Activated CD8-positive, alpha-beta T cell treated with anti-CD3 and anti-CD28 coated beads for 36 hours (primary cell): Measurements from ENCODE around the gene AXIN2. TPM values are rescaled to one million over a fixed set of nuclear protein-coding genes. Genes with fewer than 3 reads are reported as not detected.

Experiments used
- ATAC-seq: fragments of 200-7000 bp; cut with Tn5 transposase; one replicate; pipeline ENCODE4 v1.10.0; 2021; ENCODE audit warnings: mild to moderate bottlenecking, moderate library complexity
- CTCF ChIA-PET: fragments of 350-600 bp; sonication (Branson Sonifier 250); formaldehyde crosslinking; loops from one replicate; lab custom pipeline; 2021; ENCODE audit warnings: antibody characterized with exemption; lab: Charles Lee
- POLR2A ChIA-PET: fragments of 350-600 bp; sonication (Branson Sonifier 250); formaldehyde crosslinking; loops from one replicate; lab custom pipeline; 2021; ENCODE audit warnings: antibody characterized with exemption; lab: Charles Lee
- DNase-seq: peaks from one replicate; pipeline ENCODE4 v3.0.0-alpha.2; 2020
- H3K27ac Mint-ChIP-seq: one replicate; pipeline ENCODE4 v1.8.0; 2021; ENCODE audit warnings: mild to moderate bottlenecking, mixed read lengths
- H3K27me3 Mint-ChIP-seq: one replicate; pipeline ENCODE4 v1.8.0; 2021; ENCODE audit warnings: mixed read lengths
- H3K36me3 Mint-ChIP-seq: one replicate; pipeline ENCODE4 v1.8.0; 2021; ENCODE audit warnings: low read depth, mixed read lengths
- H3K4me1 Mint-ChIP-seq: one replicate; pipeline ENCODE4 v1.8.0; 2021; ENCODE audit warnings: low read depth, mixed read lengths
- H3K4me3 Mint-ChIP-seq: one replicate; pipeline ENCODE4 v1.8.0; 2021; ENCODE audit warnings: mild to moderate bottlenecking, moderate library complexity, mixed read lengths
- H3K9me3 Mint-ChIP-seq: one replicate; pipeline ENCODE4 v1.8.0; 2021; ENCODE audit warnings: mixed read lengths
- intact Hi-C: fragments of 100-400 bp; cut with micrococcal nuclease; formaldehyde crosslinking; loops from one replicate; pipeline ENCODE4 v1.10.0; 2022
- total RNA-seq, 2 experiments: library from RNA; stranded (reverse); gene quantifications; one replicate each; pipeline ENCODE4 v1.2.3, GENCODE V29; 2021
- TF ChIP-seq, protein P1 (sequence below): fragments of 200-600 bp; IDR thresholded peaks from one replicate; pipeline ENCODE4 v1.8.0; 2022; ENCODE audit warnings: antibody characterized with exemption, mild to moderate bottlenecking

The AXIN2 gene
- total RNA-seq, 2 experiments from 2014 or later: 0.69 to 1.0 TPM

DNA sequence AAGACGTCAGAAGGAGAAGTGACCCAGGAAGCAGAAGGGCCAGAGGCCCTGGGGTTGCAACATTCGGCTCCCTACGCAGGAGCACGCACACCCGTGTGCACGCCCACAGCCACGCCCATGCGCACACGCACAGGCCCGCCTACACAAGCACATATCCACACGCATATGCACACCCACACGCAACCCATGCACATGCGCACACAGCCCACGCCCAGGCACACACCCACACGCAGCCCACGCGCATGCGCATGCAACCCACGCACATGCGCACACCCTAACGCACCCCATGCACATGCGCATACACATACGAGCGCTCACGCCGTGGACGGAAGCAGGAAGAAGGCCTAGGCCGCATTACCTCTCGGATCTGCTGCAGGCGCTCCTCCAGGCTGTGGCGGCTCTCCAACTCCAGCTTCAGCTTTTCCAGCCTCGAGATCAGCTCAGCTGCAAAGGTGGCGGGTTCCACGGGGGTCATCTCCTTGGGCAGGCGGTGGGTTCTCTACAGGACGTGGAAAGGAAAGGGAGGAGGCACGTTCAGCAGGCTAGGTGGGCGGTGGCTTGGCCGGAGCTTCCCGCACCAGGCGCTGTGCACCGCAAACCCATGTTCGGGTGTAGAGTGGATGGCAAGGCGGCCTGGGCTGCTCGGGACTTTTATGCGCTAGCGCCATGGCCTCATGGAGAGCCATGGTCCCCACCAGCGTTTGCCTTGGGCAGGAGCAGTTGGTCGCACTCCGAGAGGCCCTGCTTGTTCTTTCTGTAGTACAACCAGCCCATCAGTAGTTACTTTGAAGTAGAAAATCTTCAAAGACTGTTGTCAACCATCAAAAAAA is 23.4 kb downstream of the AXIN2 start:
- Mint-ChIP-seq H3K36me3 (peaks cover 9% of the 10 kb centered on the region), H3K27ac (no peak overlapping the region), H3K27me3 (no peaks in the 10 kb centered on the region), H3K4me3 (no peak overlapping the region), H3K9me3 (no peaks in the 10 kb centered on the region), H3K4me1 (peaks cover 9% of the 10 kb centered on the region)
- ATAC-seq (peak; percentile 30), DNase-seq (no peak)
- intact Hi-C loops: no loop called here
- CTCF ChIA-PET: interaction anchor here (1.4 kb wide), 1 partner anchor 19 kb away, joined by 4 read pairs; no protein-coding TSS in a partner anchor
- POLR2A ChIA-PET: interaction anchor here (0.5 to 1.0 kb wide), 2 partner anchors 27 to 238 kb away, joined by 3 to 4 read pairs; no protein-coding TSS in a partner anchor
- TF ChIP-seq, protein P1, sequence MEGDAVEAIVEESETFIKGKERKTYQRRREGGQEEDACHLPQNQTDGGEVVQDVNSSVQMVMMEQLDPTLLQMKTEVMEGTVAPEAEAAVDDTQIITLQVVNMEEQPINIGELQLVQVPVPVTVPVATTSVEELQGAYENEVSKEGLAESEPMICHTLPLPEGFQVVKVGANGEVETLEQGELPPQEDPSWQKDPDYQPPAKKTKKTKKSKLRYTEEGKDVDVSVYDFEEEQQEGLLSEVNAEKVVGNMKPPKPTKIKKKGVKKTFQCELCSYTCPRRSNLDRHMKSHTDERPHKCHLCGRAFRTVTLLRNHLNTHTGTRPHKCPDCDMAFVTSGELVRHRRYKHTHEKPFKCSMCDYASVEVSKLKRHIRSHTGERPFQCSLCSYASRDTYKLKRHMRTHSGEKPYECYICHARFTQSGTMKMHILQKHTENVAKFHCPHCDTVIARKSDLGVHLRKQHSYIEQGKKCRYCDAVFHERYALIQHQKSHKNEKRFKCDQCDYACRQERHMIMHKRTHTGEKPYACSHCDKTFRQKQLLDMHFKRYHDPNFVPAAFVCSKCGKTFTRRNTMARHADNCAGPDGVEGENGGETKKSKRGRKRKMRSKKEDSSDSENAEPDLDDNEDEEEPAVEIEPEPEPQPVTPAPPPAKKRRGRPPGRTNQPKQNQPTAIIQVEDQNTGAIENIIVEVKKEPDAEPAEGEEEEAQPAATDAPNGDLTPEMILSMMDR: no peak

GRCh38 chr17:65537343-65537844 is 24.1 kb downstream of the AXIN2 start:
- H3K27me3 Mint-ChIP-seq: no peaks in the 10 kb centered on the region
- DNase-seq (no peak), ATAC-seq (no peak)
- peaks cover 9% of the 10 kb centered on the region for H3K36me3 Mint-ChIP-seq
- H3K9me3 Mint-ChIP-seq: no peaks in the 10 kb centered on the region
- ChIA-PET CTCF (no interaction called here), POLR2A (no interaction called here)
- intact Hi-C loops: no loop called here
- no peak overlapping the region for H3K27ac Mint-ChIP-seq
- no peak overlapping the region for H3K4me3 Mint-ChIP-seq
- TF ChIP-seq, protein P1: no peak
- H3K4me1 Mint-ChIP-seq: peaks cover 9% of the 10 kb centered on the region

DNA sequence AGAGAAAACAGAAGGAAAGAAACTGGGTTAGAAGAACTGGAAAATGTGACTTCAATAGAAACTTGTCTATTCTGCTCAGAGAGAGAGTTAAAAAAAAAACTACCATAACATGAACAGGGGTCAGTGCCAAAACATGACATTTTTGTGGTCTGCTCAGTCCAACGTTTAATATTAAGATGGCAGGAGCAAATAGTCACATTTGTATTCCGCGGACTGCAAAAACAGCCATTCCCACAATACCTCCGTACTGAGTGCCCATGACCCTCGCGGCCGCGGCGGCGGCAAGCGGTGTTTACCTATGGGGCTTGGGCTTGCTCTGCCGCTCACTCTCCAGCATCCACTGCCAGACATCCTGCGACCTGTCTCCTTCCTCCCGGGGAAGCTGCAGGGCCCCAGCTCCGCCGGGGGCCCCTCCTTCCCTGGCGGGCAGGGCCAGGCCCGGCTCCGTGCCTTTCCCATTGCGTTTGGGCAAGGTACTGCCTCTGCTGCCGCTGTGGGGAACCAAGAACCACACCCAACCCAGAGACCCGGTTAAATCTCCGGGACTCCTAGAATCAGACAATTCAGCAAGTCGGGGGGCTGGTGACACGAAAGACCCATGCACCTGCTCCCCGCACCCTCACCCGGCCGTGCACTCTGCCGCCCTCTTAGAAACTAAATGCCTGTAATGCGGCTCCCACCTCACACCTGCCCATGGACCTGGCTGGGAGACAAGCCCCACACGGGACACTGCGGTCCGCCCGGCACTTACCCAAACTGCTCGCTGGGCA is 24.7 kb downstream of the AXIN2 start:
- H3K9me3 Mint-ChIP-seq: no peaks in the 10 kb centered on the region
- CTCF ChIA-PET: no interaction called here
- intact Hi-C loops: no loop called here
- peaks cover 11% of the 10 kb centered on the region for H3K4me1 Mint-ChIP-seq
- no peak overlapping the region for H3K27ac Mint-ChIP-seq
- H3K27me3 Mint-ChIP-seq: no peaks in the 10 kb centered on the region
- no peak overlapping the region for H3K4me3 Mint-ChIP-seq
- ATAC-seq (no peak), DNase-seq (no peak)
- POLR2A ChIA-PET: no interaction called here
- peaks cover 9% of the 10 kb centered on the region for H3K36me3 Mint-ChIP-seq
- TF ChIP-seq, protein P1: no peak

GRCh38 chr17:65535777-65536572 is 25.5 kb downstream of the AXIN2 start:
- ATAC-seq (no peak), DNase-seq (no peak)
- intact Hi-C loops: no loop called here
- ChIA-PET POLR2A (no interaction called here), CTCF (no interaction called here)
- H3K4me3 Mint-ChIP-seq: no peak overlapping the region
- TF ChIP-seq, protein P1: no peak
- H3K27ac Mint-ChIP-seq: no peak overlapping the region
- H3K4me1 Mint-ChIP-seq: peaks cover 16% of the 10 kb centered on the region
- no peaks in the 10 kb centered on the region for H3K27me3 Mint-ChIP-seq
- H3K9me3 Mint-ChIP-seq: no peaks in the 10 kb centered on the region
- H3K36me3 Mint-ChIP-seq: peaks cover 4% of the 10 kb centered on the region
